Measurements from ENCODE around the gene TAF11L5.
"Not testable (repeated sequence)": the region's sequence is repeated elsewhere in the genome, so short reads cannot be mapped to it uniquely, and the experiment has no call there.

TAF11L5 gene

DNA sequence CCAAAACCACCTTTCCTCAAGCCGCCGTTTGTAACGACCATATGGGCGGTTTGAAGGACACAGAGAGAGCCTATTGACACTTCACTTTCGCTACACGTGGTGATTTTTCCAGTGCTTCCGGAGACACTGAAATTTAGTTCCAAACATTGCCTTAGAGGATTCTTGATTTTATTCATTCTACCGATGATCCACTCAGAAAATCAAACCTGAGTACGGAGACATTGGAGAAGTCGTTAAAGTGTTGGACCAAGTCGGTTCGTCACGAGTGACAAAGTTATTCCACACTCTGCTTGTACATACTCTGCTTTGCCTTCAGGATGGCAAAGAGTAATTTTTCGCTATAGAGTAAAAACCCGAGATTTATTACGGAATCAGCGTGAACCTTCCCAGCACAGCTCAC, 1.5 kb downstream of the TAF11L5 start:
- not testable (repeated sequence) for H3K27me3 Mint-ChIP-seq; H3K4me3 Mint-ChIP-seq; H3K9me3 Mint-ChIP-seq; H3K36me3 Mint-ChIP-seq (ENCODE audit: low read depth); H3K4me1 Mint-ChIP-seq (ENCODE audit: low read depth); H3K27ac Mint-ChIP-seq

DNA sequence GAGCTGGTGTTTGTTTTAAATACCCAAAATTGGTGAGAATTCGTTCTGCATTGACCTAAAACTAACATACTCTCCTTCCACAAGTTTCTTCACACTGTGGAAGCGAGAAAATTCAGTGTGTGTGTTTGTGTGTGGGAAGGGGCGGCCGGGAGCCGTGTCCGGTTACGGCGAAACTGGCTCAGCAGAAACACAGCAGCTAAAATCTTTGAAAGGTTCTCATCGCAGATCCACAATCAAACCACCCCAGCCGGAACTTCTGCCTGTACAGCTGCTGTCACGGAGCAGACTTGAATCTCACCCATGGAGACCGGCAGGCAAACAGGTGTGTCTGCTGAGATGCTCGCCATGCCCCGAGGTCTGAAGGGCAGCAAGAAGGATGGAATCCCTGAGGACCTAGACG, 3.3 kb downstream of the TAF11L5 start, which contains the start of gene TAF11L6:
TSS of gene TAF11L6 (plus strand) at position 301 of the 400 bp plus-strand sequence.
- H3K4me3 Mint-ChIP-seq; H3K27me3 Mint-ChIP-seq; H3K9me3 Mint-ChIP-seq; H3K36me3 Mint-ChIP-seq (ENCODE audit: low read depth); H3K4me1 Mint-ChIP-seq (ENCODE audit: low read depth); H3K27ac Mint-ChIP-seq: not testable (repeated sequence)
